Peyer's patch (tissue), 4 donors: Measurements from ENCODE around the gene AP4M1. TPM values are rescaled to one million over a fixed set of nuclear protein-coding genes. Genes with fewer than 3 reads are reported as not detected.
A peak's percentile ranks its signal among the peaks of the same experiment; 100 is the strongest.

Experiments used
- DNase-seq, 3 donors: peaks; one replicate each; pipeline ENCODE4 v3.0.0-alpha.2; 2017 to 2019
- H3K27ac ChIP-seq, 4 donors: fragments of 200-600 bp; sonication (generic); one replicate each; pipeline ENCODE4 v1.5.1; 2016 to 2019
- H3K27me3 ChIP-seq, 2 donors: fragments of 200-600 bp; sonication (generic); one replicate each; pipeline ENCODE4 v1.5.1; 2019
- H3K36me3 ChIP-seq, 3 donors: fragments of 200-600 bp; sonication (generic); one replicate each; pipeline ENCODE4 v1.5.1; 2016 to 2019
- H3K4me1 ChIP-seq, 4 donors: fragments of 200-600 bp; sonication (generic); one replicate each; pipeline ENCODE4 v1.5.1; 2016 to 2019
- H3K4me3 ChIP-seq, 4 donors: fragments of 200-600 bp; sonication (generic); 1 replicate in 3 of 4; 2 replicates in 1 of 4; pipeline ENCODE4 v1.5.1; 2016 to 2019; ENCODE audit warnings: mild to moderate bottlenecking in 1 of 4
- H3K9me3 ChIP-seq, 4 donors: fragments of 200-600 bp; sonication (generic); one replicate each; pipeline ENCODE4 v1.5.1; 2016 to 2019; ENCODE audit warnings: mild to moderate bottlenecking in 1 of 4
- POLR2A ChIP-seq, 2 donors: fragments of 450-650 bp; IDR thresholded peaks; one replicate each; pipeline ENCODE4 v1.5.1; 2017; ENCODE audit warnings: antibody characterized with exemption in 2 of 2, mild to moderate bottlenecking in 2 of 2, moderate library complexity in 2 of 2
- total RNA-seq, 4 donors: library from RNA; depleted of rRNA; stranded (reverse); fragments of >200 nt; gene quantifications; one replicate each; pipeline ENCODE4 v1.1.0, GENCODE V29; 2016
- TF ChIP-seq, protein P1 (sequence below), 6 experiments: fragments of 450-650 bp in 4 of 6; fragments of 200-600 bp in 2 of 6; sonication (generic) in 1 of 6; IDR thresholded peaks; one replicate each; pipeline ENCODE4 v1.5.1; 2017 to 2019; ENCODE audit warnings: antibody characterized with exemption in 6 of 6, mild to moderate bottlenecking in 3 of 6, moderate library complexity in 1 of 6

The AP4M1 gene
- total RNA-seq, 4 donors from 2014 or later = 28.7 to 119 (median 33.6) TPM

DNA sequence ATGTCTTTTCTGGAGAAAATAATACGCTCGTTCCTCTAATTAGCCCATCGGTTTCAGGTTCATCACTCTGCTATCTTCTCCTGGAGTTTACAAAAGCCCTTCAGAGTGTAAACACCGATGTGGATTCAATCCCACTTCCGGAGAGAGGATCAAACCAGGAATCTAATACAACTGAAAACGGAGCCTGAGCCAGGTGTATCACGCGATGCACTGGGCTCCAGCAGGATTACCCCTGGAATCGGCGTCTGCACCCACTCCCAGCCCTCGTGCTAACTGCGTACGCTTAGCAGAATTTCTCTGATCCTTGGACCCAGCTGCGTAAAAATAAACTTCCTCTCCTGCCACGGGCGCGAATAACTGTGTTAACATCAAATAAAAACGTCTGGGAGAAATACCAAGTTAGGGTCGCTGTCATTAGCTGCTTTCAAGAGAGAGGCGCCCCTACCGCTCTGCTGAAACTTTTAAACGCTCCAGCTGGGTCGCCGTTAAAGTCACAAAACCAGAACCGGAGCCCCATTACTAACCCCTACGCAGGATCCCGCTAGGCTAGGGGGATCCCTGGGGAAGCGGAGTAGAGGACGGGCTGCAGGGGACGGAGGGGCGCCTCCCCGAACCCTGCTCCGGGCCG lies 20.4 kb upstream of the AP4M1 start:
- DNase-seq = no peak
- Histone ChIP-seq H3K36me3 (peaks cover 0 to 20% (median 0%) of the 10 kb centered on the region in 3 donors), H3K4me1 (peaks cover 0 to 48% (median 12%) of the 10 kb centered on the region in 4 donors), H3K9me3 (no peaks in the 10 kb centered on the region), H3K4me3 (peak overlapping the region; percentile 76 to 96 (median 88)), H3K27ac (peak overlapping the region; percentile 82 to 94 (median 90)), H3K27me3 (no peaks in the 10 kb centered on the region)
- no peak for TF ChIP-seq POLR2A (IDR thresholded peaks at IDR 0.05)
- TF ChIP-seq, protein P1, sequence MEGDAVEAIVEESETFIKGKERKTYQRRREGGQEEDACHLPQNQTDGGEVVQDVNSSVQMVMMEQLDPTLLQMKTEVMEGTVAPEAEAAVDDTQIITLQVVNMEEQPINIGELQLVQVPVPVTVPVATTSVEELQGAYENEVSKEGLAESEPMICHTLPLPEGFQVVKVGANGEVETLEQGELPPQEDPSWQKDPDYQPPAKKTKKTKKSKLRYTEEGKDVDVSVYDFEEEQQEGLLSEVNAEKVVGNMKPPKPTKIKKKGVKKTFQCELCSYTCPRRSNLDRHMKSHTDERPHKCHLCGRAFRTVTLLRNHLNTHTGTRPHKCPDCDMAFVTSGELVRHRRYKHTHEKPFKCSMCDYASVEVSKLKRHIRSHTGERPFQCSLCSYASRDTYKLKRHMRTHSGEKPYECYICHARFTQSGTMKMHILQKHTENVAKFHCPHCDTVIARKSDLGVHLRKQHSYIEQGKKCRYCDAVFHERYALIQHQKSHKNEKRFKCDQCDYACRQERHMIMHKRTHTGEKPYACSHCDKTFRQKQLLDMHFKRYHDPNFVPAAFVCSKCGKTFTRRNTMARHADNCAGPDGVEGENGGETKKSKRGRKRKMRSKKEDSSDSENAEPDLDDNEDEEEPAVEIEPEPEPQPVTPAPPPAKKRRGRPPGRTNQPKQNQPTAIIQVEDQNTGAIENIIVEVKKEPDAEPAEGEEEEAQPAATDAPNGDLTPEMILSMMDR (IDR thresholded peaks at IDR 0.05) = no peak

DNA sequence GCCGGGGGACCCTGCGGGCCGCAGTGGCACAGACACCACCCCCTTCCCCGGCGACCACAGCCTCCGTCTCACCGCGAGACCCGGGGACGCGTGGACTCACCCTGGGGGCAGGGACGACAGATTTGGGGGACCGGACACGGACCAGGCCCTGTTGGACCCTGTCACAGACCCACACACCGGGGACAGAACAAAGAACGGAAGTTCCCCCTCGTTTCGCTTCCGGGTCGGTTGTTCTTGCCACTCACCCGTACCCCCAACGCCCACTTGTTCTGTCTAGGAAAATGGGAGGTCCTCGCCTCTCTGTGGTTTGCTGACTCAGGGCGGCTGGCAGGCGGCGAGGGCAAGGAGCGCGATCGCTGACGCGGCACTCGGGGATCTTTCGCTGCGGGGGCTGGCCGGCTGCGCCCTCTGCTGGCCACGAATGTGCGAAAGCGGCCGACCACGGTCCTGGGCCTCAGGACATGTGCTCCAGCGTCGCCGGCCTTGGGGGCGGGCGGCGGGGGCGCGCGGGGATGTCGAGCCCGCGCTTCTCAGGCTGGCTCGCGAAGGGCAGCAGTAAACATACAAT lies 19.8 kb upstream of the AP4M1 start, which contains the start of gene ZNF3:
ZNF3 (minus strand) TSS at position 189 of the 568 bp plus-strand sequence. CDS start 4,366 bp downstream, outside the sequence.
- peaks cover 0 to 42% (median 12%) of the 10 kb centered on the region in 4 donors for H3K4me1 ChIP-seq
- peaks cover 0 to 14% (median 0%) of the 10 kb centered on the region in 3 donors for H3K36me3 ChIP-seq
- H3K9me3 ChIP-seq = no peaks in the 10 kb centered on the region
- H3K27me3 ChIP-seq = no peaks in the 10 kb centered on the region
- DNase-seq = peak; percentile 97 to 99 (median 98)
- peak within 1 kb of the TSS; percentile 82 to 94 (median 90) for H3K27ac ChIP-seq
- TF ChIP-seq, protein P1 (IDR thresholded peaks at IDR 0.05) = peak; percentile 94 to 97 (median 96)
- TF ChIP-seq POLR2A (IDR thresholded peaks at IDR 0.05) = peak; percentile 80 to 87
- peak within 1 kb of the TSS; percentile 76 to 96 (median 88) for H3K4me3 ChIP-seq

DNA sequence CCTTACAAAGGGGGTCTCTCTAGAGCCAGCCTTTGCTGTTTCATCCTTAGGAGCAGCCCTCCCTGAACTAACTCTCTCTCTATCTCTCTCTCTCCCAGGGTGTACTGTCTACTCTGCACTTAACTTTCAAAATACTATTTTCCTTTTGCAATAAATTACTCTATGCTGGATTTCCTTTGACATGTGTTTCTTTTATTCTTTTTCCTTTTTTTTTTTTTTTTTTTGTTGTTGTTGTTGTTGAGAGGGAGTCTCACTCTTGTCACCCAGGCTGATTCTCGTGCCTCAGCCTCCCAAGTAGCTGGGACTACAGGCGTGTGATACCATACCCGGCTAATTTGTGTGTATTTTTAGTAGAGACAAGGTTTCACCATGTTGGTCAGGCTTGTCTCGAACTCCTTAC lies 18.5 kb upstream of the AP4M1 start:
- TF ChIP-seq, protein P1 (IDR thresholded peaks at IDR 0.05) = no peak
- no peak for TF ChIP-seq POLR2A (IDR thresholded peaks at IDR 0.05)
- DNase-seq = no peak
- H3K4me1 ChIP-seq = peaks cover 0 to 28% (median 11%) of the 10 kb centered on the region in 4 donors

DNA sequence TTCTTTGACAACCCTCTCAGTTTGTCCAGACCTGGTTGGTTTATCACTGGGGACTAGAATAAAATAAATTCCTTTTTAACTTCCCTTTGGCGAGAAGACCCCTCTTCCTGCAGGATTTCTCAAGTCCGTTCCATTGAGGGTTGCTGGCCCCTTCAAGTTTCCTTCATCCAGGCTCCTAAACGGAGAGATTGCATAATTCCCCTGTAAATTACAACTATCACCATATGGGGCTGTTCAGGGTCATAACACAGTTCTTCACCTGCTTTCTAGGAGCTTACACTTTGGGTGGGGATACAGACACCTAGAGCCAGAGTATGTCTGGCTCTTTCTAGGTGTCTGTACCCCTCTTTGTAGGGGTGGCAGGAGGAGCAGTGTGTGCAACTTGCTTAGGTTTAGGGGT lies 15.9 kb upstream of the AP4M1 start:
- Histone ChIP-seq H3K27me3 (no peaks in the 10 kb centered on the region), H3K9me3 (no peaks in the 10 kb centered on the region), H3K4me3 (no peak overlapping the region), H3K36me3 (peaks cover 0 to 3% (median 0%) of the 10 kb centered on the region in 3 donors), H3K4me1 (peaks cover 0 to 25% (median 8%) of the 10 kb centered on the region in 4 donors), H3K27ac (no peak overlapping the region)
- TF ChIP-seq, protein P1 (IDR thresholded peaks at IDR 0.05) = no peak
- TF ChIP-seq POLR2A (IDR thresholded peaks at IDR 0.05) = no peak
- no peak for DNase-seq

More for the DNA sequence above, 18.5 kb upstream of the AP4M1 start:
- H3K9me3 ChIP-seq = no peaks in the 10 kb centered on the region
- H3K27ac ChIP-seq = peak overlapping the region in 3 of 4 donors; percentile 82 to 94 (median 90)
- peaks cover 0 to 3% (median 0%) of the 10 kb centered on the region in 3 donors for H3K36me3 ChIP-seq
- no peaks in the 10 kb centered on the region for H3K27me3 ChIP-seq
- H3K4me3 ChIP-seq = no peak overlapping the region

DNA sequence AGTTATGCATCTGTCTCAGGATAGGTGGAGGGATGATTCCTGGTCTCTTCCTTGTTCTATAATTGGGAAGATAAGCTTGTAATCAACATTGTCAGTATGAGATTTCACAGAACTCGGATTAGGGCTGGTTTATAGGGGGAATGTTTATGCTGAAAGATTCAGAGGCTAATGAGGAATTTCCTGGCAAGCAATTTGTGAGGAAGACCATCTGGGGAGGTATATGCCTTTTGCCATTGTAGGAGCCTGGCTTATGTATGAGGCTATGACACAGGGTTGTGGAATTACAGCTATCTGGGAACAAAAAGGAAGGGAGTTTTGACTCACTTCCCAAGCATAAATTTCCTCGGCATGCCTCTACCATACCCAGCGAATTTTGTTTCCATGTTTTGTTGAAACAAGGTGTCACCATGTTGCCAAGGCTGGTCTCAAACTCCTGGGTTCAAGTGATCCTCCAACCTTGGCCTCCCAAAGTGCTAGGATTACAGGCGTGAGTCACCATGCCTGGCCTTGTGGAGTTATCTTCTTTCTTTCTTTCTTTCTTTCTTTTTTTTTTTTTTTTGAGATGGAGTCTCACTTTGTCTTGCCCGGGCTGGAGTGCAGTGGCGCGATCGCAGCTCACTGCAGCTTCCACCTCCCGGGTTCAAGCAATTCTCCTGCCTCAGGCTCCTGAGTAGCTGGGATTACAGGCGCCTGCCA lies 14.2 kb upstream of the AP4M1 start:
- peaks cover 0 to 20% (median 0%) of the 10 kb centered on the region in 3 donors for H3K36me3 ChIP-seq
- H3K27ac ChIP-seq = peak overlapping the region in 2 of 4 donors; percentile 12 to 87
- TF ChIP-seq, protein P1 (IDR thresholded peaks at IDR 0.05) = no peak
- TF ChIP-seq POLR2A (IDR thresholded peaks at IDR 0.05) = no peak
- no peak overlapping the region for H3K4me3 ChIP-seq
- no peaks in the 10 kb centered on the region for H3K9me3 ChIP-seq
- no peak for DNase-seq
- H3K4me1 ChIP-seq = peaks cover 0 to 23% (median 5%) of the 10 kb centered on the region in 4 donors
- H3K27me3 ChIP-seq = no peaks in the 10 kb centered on the region
